ENCODE data around the gene COPS9.

GRCh38 chr2:240139666-240140393 is 3.7 kb upstream of the COPS9 start:
- TF ChIP-seq YY1 (IDR thresholded peaks at IDR 0.05; ENCODE audit: insufficient read depth, insufficient read length) = no peak
- no peak for TF ChIP-seq SUZ12 (IDR thresholded peaks at IDR 0.05; ENCODE audit: extremely low read depth, insufficient read depth, insufficient read length)

Measured in NT2/D1 (cell line).